Effector memory CD8-positive, alpha-beta T cell (primary cell): ENCODE results near the gene NFKBIA.

Source experiments
- ATAC-seq: fragments of 150-1000 bp; cut with Tn5 transposase; replicated peaks from 2 replicates; pipeline ENCODE4 v1.10.0; 2021; ENCODE audit warnings: mild to moderate bottlenecking, moderate library complexity
- DNase-seq, 3 experiments: peaks; one replicate each; pipeline ENCODE4 v3.0.0; 2021
- H3K27ac Mint-ChIP-seq, 2 donors: one replicate each; pipeline ENCODE4 v1.8.0; 2022; ENCODE audit warnings: mild to moderate bottlenecking in 2 of 2, mixed read lengths in 2 of 2, moderate library complexity in 2 of 2
- H3K27me3 Mint-ChIP-seq, 2 donors: one replicate each; pipeline ENCODE4 v1.8.0; 2022; ENCODE audit warnings: mixed read lengths in 2 of 2
- H3K36me3 Mint-ChIP-seq: one replicate; pipeline ENCODE4 v1.8.0; 2022; ENCODE audit warnings: mild to moderate bottlenecking, moderate library complexity, mixed read lengths; ENCODE audit not compliant: insufficient read depth
- H3K4me1 Mint-ChIP-seq, 2 donors: one replicate each; pipeline ENCODE4 v1.8.0; 2022; ENCODE audit warnings: low read depth in 2 of 2, mixed read lengths in 2 of 2
- H3K4me3 Mint-ChIP-seq, 2 donors: one replicate each; pipeline ENCODE4 v1.8.0; 2022; ENCODE audit warnings: mild to moderate bottlenecking in 2 of 2, mixed read lengths in 2 of 2, moderate library complexity in 2 of 2
- H3K9me3 Mint-ChIP-seq, 2 donors: one replicate each; pipeline ENCODE4 v1.8.0; 2022; ENCODE audit warnings: mixed read lengths in 2 of 2

Gene NFKBIA

DNA sequence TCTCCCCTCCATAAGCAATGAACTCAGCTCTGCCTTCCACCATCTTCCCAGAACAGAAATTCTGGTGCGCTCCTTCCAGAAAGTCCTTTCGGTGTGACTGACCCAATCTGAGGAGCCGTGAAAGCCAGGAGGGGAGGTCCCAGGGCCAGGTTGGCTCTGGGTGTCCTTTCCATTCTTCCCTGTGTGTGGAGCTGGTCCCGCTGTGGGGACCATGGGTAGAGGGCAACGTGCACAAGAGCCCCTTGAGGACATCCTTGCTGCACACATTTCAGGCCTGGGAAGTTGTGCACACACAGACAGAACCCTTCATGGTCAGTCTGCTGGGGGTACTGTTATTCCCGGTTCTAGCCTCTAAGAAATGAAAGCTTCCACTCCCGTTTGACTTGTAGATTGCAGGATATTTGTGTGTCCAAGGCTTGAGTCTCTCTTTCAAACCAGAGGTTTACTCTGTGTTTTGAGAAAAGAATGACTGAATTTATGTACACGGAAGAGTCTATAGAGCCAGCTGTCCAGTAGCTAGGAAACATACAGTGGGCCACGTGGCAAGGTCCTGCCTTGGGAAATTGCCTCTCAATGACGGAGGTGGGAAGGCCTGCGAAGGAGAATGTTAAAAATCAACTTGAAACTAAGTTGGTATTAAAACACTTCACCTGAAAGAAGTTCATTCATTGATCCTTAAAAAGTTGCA, 10.1 kb downstream of the NFKBIA start:
- Mint-ChIP-seq H3K4me1 (peaks cover 5 to 16% of the 10 kb centered on the region in 2 donors), H3K9me3 (no peaks in the 10 kb centered on the region), H3K27ac (no peak overlapping the region), H3K4me3 (no peak overlapping the region), H3K27me3 (no peaks in the 10 kb centered on the region), H3K36me3 (peaks cover 16% of the 10 kb centered on the region)
- DNase-seq (no peak), ATAC-seq (no peak)

DNA sequence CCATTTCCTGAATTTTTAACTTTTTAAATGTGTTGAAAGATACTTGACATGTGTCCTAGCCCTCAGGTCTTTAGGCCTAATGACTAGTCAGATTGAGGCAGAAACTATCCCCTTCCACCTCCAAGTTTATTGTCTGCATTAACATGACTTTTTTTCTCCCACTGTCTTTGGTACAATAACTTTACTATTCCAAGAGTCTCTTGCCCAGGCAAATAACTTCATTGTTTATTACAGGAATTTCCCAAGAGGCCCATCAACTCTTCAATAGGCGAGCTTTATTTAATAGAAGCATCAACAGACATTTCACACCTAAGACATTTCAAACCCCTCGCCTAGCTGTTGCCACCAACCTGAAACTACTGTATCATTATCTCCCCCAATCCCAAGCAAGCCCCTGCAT, 10.7 kb downstream of the NFKBIA start:
- DNase-seq (no peak), ATAC-seq (no peak)
- Mint-ChIP-seq H3K36me3 (peaks cover 10% of the 10 kb centered on the region), H3K9me3 (no peaks in the 10 kb centered on the region), H3K4me3 (no peak overlapping the region), H3K4me1 (peaks cover 0 to 10% of the 10 kb centered on the region in 2 donors), H3K27ac (no peak overlapping the region), H3K27me3 (no peaks in the 10 kb centered on the region)

DNA sequence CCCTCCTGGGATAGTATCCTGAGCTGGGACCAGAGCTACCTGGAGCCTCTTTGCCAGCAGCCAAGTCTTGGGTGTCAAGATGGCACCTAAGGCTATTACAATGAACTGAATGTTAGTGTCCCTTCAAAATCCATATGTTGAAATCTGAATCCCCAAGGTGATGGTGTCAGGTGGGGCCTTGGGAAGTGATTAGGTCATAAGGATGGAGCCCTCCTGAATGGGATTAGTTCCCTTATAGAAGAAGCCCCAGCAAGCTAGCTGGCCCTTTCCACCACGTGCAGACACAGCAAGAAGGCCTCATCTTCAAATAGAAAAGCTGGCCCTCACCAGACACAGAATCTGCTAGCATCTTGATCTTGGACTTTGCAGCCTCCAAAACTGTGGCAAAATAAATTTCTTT, 12.4 kb downstream of the NFKBIA start:
- H3K4me1 Mint-ChIP-seq = peaks cover 0 to 5% of the 10 kb centered on the region in 2 donors
- H3K9me3 Mint-ChIP-seq = no peaks in the 10 kb centered on the region
- peaks cover 3% of the 10 kb centered on the region for H3K36me3 Mint-ChIP-seq
- DNase-seq (no peak), ATAC-seq (no peak)
- no peak overlapping the region for H3K4me3 Mint-ChIP-seq
- H3K27me3 Mint-ChIP-seq = no peaks in the 10 kb centered on the region
- H3K27ac Mint-ChIP-seq = no peak overlapping the region

DNA sequence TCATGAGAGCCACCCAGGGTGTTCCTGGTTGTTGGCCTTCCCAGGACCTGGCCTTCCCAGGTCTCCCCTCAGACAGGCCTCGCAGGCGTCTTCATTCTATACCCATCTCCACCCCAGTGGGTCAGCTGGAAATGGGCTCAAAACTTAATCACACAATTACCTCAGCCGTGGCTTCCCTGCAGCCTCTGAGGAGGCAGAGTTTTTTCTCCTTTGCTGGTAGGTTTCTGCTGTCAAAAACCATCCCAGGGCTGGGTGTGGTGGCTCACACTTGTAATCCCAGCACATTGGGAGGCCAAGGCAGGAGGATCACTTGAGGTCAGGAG, 13.2 kb downstream of the NFKBIA start:
- H3K9me3 Mint-ChIP-seq = no peaks in the 10 kb centered on the region
- H3K27me3 Mint-ChIP-seq = no peaks in the 10 kb centered on the region
- peaks cover 0 to 3% of the 10 kb centered on the region in 2 donors for H3K4me1 Mint-ChIP-seq
- no peak overlapping the region for H3K4me3 Mint-ChIP-seq
- ATAC-seq = no peak
- peak overlapping the region in 1 of 2 donors; percentile 35 for H3K27ac Mint-ChIP-seq
- no peak for DNase-seq
- H3K36me3 Mint-ChIP-seq = peaks cover 3% of the 10 kb centered on the region

DNA sequence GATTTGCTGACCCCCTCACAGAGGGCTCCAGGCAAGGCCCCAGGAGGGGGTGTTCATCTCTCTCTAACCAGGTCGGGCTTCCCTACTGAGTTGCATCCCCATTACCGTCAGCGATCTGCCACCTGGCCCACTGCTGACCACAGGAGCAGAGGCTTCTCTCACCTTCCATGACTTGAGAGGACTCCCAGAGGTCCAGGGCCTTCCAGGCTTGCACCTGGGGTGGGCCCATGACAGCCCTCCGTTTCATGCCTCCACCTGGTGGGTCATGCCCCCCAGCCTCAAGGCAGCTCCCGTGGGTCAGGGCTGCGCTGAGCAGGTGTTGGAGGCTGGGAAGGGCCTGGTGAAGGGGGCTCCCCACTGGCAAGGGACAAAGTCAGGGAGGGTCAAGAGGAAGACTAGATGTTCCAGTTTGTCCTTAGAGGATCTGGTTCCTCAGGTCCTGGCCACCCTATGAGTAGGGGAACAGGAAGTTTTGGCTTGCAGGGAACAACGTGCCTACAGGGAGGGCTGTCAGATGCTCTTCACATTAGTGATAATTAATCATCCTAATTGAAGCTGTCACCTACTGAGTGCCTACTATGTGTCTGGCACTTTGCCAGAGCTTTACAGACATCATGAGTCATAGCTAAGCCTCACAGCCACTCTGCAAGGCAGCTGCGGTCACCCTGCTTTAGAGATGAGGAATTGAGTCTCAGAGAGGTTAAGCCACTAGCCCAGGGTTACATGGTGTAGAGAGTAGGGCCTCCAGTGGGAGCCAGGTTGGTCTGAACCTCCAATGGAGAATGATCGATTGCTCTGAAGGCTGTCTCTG, 13.8 kb downstream of the NFKBIA start:
- Mint-ChIP-seq H3K27me3 (no peaks in the 10 kb centered on the region), H3K36me3 (peaks cover 3% of the 10 kb centered on the region), H3K9me3 (no peaks in the 10 kb centered on the region), H3K27ac (peak overlapping the region; percentile 35 to 63), H3K4me1 (peaks cover 0 to 3% of the 10 kb centered on the region in 2 donors), H3K4me3 (no peak overlapping the region)
- peak; percentile 96 for ATAC-seq
- DNase-seq = peak; percentile 31 to 34 (median 33)

DNA sequence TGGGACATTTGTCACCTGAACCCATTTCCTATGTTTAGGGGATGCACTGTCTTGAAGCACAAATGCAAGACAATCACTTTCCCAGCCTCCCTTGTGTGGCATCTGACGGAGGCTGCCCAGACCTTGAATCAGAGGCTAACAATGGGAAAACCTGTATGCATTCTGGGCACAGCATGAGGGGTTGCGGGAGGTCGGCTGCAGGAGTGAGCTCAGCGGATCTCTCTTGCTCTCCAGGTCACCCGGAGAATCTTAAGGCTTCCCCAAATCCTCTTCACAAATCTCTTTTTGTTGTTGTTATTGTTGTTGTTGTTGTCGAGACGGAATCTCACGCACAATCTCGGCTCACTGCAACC, 15.3 kb downstream of the NFKBIA start:
- no peak overlapping the region for H3K4me3 Mint-ChIP-seq
- H3K9me3 Mint-ChIP-seq = no peaks in the 10 kb centered on the region
- DNase-seq = no peak
- peaks cover 0 to 3% of the 10 kb centered on the region in 2 donors for H3K4me1 Mint-ChIP-seq
- no peak overlapping the region for H3K27ac Mint-ChIP-seq
- no peaks in the 10 kb centered on the region for H3K27me3 Mint-ChIP-seq
- peaks cover 3% of the 10 kb centered on the region for H3K36me3 Mint-ChIP-seq
- ATAC-seq = no peak

DNA sequence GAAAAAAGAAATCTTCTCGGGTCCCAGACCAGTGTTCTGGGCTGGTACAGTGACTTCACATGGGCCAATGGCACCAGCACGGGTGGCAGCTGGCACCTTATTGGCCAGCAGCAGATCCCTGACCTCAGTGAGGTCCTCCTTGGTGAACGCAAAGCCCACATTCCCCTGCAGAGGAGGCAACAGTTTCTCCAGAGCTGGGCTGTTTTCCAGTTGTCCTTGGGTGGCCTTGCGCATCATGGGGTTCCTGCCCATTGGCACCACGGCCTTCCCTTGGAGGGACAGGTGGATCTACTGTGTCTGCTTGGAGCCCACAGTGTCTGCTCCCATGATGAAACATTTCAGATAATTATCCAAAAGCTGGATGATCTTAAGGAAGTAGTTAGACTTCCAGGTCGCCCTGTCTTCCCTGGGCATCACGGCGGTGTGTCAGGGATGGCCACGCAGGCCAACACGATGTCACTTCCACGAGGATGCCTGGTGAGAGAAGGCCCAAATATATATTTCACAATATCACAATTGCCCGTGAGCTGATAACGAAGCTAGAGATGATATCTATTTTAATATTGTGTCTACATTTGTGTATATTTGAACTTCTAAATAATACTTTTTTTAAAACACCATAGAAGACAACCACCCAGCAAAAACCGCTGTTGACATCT, 15.8 kb downstream of the NFKBIA start:
- Mint-ChIP-seq H3K36me3 (peaks cover 3% of the 10 kb centered on the region), H3K9me3 (no peaks in the 10 kb centered on the region), H3K27ac (no peak overlapping the region), H3K4me1 (peaks cover 0 to 3% of the 10 kb centered on the region in 2 donors), H3K27me3 (no peaks in the 10 kb centered on the region), H3K4me3 (no peak overlapping the region)
- ATAC-seq (no peak), DNase-seq (no peak)

DNA sequence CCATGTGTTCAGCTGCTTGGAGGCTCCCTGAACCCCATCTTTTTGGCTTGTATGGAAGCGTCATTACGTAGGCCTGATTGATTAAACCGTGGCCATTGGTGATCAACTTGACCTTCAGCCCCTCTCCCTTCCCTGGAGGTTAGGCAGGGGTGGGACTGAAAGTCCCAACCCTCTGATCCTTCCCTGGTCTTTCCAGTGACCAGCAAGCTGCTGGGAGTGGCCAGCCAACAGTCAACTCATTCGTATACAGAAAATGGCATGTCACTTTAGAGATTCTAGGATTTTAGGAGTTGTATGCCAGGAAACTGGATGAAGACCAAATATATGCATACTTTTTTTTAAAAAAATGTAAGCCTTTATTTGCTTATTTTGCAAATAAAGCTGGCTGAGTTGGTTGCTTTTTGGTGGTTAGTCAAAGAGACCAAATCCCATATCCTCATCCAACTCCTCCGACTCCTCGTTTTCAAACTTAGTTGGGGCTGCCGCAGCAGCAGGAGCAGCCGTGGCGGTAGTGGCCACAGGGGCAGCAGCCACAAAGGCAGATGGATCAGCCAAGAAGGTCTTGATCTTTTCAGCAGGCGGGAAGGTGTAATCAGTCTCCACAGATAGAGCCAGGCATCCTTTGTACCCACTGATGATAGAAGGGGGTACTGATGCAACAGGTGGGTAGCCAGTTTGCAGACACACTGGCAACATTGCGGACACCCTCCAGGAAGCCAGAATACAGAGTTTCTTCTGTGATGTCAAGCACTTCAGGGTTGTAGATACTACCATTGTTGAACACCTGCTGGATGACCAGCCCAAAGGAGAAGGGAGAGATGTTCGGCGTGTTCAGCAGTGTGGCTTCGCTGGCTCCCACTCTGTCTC, 16.6 kb downstream of the NFKBIA start:
- H3K4me3 Mint-ChIP-seq = no peak overlapping the region
- ATAC-seq = no peak
- H3K4me1 Mint-ChIP-seq = peaks cover 0 to 3% of the 10 kb centered on the region in 2 donors
- H3K9me3 Mint-ChIP-seq = no peaks in the 10 kb centered on the region
- no peak for DNase-seq
- no peak overlapping the region for H3K27ac Mint-ChIP-seq
- H3K27me3 Mint-ChIP-seq = no peaks in the 10 kb centered on the region
- H3K36me3 Mint-ChIP-seq = peaks cover 3% of the 10 kb centered on the region

DNA sequence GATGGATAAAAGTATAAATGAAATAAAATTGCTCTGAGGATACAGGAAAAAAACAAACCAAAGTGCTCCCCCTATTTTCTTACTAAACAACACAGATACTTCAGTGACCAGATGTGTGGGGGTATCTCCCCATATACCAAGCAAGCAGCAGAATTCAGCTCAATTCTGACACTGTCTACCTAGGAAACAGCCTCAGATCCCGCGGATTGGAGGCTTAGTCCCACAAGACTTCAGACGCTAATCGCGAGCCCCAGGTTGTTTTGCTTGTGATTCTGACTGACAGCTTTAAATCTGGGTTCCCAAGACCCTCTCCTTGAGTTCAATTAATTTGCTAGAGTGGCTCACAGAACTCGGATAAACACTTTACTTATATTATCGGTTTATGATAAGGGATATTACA, 17.3 kb downstream of the NFKBIA start:
- ATAC-seq (no peak), DNase-seq (no peak)
- Mint-ChIP-seq H3K4me1 (peaks cover 0 to 3% of the 10 kb centered on the region in 2 donors), H3K36me3 (peaks cover 3% of the 10 kb centered on the region), H3K9me3 (no peaks in the 10 kb centered on the region), H3K27ac (no peak overlapping the region), H3K4me3 (no peak overlapping the region), H3K27me3 (no peaks in the 10 kb centered on the region)

DNA sequence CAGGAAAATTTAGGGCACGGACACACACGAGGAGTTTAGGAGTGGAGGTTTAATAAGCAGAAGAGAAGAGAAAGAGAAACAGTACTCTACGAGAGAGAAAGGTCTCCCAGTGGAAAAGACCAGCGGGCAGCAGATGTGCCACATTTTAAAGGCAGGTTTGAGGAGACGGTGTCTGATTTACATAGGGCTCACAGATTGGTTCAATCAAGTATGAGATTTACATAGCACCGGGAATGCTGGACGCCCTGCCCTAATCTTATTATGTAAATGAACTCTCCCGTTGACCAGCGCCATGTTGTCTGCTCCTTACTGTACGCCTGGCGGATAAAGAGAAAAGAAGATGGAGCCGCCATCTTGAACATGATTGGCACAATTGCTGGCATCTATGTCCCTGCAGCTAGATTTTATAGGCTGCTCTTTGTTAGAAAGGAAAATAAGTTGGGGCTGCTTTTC, 17.9 kb downstream of the NFKBIA start:
- no peak overlapping the region for H3K4me3 Mint-ChIP-seq
- H3K27me3 Mint-ChIP-seq = no peaks in the 10 kb centered on the region
- H3K27ac Mint-ChIP-seq = peak overlapping the region in 1 of 2 donors; percentile 35
- no peak for DNase-seq
- H3K36me3 Mint-ChIP-seq = peaks cover 3% of the 10 kb centered on the region
- no peak for ATAC-seq
- no peaks in the 10 kb centered on the region for H3K9me3 Mint-ChIP-seq
- H3K4me1 Mint-ChIP-seq = peaks cover 0 to 3% of the 10 kb centered on the region in 2 donors

DNA sequence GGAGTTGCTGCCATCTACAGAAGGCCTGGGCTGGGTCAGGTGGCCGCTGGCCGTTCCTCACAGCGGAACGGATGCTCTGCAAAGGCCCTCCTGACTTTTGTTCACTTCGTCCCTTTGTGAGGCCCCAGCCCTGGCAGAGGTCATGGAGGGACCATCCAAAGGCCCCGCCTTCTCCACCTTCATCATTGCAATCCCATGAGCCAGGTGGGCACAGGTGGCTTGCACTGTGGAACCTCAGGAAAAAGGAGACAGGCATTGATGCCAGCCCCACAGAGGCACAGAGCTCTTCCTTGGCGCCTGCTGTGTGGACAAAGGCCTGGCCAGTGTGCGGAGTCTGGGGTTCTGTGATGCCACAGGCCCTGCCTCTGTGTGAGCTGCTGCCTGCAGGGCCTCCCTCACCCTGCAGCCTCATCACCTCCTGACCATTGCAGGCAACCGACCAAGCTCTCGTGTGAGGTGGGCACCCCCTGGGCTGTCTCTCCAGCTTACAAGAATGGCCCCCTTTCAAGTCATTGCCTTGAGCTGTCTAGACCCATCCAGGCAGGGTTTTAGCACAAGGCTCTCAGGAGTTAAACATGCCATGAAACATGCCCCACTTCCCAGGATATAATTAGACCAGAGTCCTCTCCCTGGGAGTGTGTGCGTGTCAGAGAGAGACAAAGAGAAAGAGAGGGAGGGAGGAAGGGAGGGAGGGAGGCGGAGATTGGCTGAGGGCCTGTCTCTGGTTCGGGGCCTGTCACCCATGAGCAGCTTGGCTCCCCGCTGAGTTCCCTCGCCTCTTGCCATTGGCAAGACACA, 19.3 kb downstream of the NFKBIA start:
- no peak overlapping the region for H3K27ac Mint-ChIP-seq
- no peak overlapping the region for H3K4me3 Mint-ChIP-seq
- no peak for DNase-seq
- H3K36me3 Mint-ChIP-seq = peaks cover 3% of the 10 kb centered on the region
- no peaks in the 10 kb centered on the region for H3K4me1 Mint-ChIP-seq
- no peaks in the 10 kb centered on the region for H3K27me3 Mint-ChIP-seq
- no peaks in the 10 kb centered on the region for H3K9me3 Mint-ChIP-seq
- ATAC-seq = no peak

DNA sequence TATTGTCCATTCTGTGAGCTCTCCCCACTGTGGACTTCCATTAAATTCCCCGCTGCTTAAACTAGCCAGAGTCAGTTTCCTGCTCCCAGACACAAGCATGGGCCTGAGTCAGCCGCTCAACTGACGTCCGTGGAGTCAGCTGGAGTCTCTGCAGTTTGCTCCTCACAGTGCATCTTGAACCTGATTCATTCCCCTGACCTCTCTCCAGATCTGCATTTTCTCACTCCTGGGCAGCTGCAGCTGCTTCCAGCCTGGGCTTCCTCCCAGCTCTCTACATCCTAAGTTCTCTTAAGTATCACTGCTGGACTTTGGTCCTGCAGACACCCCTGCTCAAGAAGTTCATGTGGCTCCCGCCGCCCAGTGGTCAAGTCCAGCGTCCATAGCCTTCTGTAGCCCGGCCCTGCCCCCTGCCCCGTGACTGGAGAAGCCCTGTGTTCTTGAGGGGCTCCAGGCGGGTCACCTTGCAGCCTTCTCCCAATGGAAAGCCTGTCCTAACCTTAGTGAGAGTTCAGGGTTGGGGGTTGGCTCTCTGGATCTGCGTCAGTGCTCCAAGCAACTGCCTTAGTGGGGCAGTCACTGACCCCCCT, 20.0 kb downstream of the NFKBIA start:
- Mint-ChIP-seq H3K36me3 (peaks cover 3% of the 10 kb centered on the region), H3K27ac (no peak overlapping the region), H3K4me3 (no peak overlapping the region), H3K27me3 (no peaks in the 10 kb centered on the region), H3K9me3 (no peaks in the 10 kb centered on the region), H3K4me1 (no peaks in the 10 kb centered on the region)
- no peak for DNase-seq
- ATAC-seq = no peak
